ENCODE data around the gene VDR.
A peak's percentile ranks its signal among the peaks of the same experiment; 100 is the strongest.
"Not testable (repeated sequence)": the region's sequence is repeated elsewhere in the genome, so short reads cannot be mapped to it uniquely, and the experiment has no call there.

Gene VDR

DNA sequence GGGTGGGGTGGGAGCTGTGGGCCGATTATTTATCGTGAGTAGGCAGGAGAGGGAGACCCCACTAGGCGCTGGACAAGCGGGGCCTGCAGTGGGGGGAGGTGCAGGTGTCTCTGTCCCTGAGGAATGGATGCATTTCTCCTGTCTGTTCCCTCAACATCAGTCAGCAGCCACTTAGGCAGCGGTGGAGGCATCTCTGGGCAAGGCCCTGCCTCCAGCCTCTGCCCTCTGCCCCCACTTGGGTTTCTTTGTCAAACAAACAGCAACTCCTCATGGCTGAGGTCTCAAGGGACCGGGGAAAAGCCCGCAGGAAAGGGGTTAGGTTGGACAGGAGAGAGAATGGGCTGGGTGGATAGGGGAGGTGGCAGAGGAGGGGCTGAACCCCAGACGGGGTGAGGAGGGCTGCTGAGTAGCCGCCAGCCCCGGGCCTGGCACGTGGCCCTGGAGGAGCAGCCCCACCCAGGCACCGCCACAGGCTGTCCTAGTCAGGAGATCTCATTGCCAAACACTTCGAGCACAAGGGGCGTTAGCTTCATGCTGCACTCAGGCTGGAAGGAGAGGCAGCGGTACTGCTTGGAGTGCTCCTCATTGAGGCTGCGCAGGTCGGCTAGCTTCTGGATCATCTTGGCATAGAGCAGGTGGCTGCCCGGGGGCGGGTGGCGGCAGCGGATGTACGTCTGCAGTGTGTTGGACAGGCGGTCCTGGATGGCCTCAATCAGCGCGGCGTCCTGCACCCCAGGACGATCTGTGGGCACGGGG lies 60.4 kb downstream of the VDR start:
- DNase-seq, result no peak

DNA sequence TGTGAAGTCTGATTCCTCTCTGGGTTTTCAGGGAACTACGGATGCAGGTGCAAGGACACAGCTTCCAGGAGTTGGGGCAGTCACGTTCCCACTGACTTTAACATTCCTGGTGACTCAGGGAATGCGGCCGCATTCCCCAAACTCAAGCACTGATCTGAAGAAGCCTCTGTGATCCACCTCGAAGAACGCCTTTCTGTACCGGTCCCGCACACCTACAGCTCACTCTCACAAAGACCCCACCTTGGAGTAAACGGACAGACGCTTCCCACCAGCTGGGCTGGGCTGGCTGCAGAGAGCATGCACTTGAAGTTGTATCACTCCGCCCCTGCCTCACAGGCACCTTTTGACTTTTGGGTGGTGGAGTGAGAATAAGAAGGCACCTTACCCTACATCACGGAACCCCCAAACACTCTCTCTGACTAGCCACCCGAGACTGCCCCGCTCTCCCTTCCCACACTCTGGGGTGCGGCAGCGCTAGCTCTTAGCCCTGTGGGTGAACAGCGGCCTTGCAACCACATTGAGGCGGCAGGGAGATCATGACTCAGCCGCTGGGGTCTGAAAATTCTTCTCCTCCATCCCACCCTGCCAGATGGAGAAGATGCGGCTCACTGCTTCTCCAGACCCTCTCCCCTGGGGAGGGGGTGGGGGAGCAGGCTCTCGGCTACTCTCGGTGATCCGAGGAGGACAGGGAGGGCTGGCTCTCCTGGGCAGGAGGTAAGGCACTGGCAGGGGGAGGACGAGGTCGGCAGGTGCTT lies 61.4 kb downstream of the VDR start:
- peak; percentile 83 for DNase-seq

DNA sequence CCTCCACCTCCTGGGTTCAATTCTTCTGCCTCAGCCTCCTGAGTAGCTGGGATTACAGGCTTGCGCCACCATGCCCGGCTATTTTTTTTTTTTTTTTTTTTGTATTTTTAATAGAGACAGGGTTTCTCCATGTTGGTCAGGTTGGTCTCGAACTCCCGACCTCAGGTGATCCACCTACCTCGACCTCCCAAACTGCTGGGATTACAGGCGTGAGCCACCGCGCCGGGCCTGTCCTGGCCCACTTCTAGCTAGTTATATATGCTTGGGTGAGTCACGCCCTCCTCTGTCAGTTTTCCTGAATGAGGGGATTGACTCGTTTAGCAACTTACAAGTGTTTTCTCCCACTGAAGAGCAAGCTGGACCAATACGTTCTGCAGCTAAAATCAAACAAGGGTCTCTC lies 62.3 kb downstream of the VDR start:
- DNase-seq, result not testable (repeated sequence)

GRCh38 chr12:47841910-47842309 lies 62.9 kb downstream of the VDR start:
- DNase-seq, result no peak

- no peak for DNase-seq
Measured at GRCh38 chr12:47841501-47841900, 63.3 kb downstream of the VDR start.

DNA sequence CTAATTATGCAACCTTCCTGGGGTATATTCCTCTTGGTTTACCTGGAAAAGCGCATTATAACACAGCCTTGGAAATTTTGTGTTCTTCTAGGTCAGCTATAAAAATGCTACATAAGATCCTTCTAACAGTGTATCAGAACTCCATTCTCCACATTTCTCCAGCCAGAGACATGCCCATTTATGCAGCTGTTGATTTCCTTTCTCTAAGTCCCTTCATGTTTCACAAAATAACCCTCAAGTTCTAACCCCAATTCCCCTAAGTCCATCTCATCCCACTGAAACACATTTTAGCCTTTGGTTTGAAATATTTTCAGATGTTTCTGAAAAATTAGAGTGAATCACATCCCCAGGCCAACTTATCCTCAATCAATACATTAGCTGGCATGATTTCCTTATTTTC lies 64.2 kb downstream of the VDR start:
- no peak for DNase-seq

GRCh38 chr12:47839214-47839876 lies 65.4 kb downstream of the VDR start:
- DNase-seq, result no peak

GRCh38 chr12:47838286-47838931 lies 66.4 kb downstream of the VDR start:
- no peak for DNase-seq

DNA sequence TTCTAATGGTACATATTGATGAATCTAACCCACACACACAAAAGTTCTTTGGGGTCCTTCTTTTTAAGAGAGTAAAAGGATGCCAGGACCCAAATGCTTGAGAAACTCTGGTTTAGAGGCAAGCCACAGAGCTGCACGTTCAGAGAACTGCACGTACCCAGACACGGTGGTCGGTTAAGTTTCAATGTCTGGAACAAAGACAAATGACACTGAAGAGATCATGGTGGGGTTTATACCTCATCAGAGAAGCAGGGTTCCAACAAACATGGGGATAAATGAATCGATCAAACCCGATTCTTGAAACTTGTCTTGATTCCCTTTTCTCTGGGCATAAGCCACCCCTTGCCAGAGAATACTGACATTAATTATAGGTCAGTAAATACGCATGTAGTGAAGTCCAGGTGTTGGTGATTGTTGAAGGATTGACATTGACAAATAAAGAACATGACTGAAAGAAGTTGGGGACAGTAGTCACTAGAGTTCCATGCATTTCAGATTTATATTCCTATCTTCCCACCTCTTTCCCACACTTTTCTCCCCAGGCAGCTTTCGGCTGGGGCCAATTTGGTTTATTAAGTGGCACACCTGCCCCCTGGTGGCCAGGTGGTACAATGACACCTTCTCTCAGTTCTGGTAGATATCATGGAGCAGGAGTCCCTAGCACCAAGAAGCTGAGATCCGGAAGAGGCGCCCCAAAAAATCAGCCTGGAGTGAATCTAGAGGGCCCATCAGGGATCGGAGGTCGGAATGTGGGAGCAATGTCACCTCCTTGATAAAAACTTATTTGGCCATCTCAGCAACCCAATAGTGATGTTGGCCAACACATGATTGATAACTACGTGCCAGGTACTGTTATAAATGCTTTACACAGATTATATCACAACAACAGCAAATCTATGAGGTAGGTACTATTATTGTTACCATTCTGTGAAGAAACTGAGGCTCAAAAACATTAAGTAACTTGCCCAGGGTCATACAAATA lies 67.3 kb downstream of the VDR start:
- DNase-seq, result peak; percentile 75

- no peak for DNase-seq
Measured at GRCh38 chr12:47835831-47836155, 69.0 kb downstream of the VDR start.

DNA sequence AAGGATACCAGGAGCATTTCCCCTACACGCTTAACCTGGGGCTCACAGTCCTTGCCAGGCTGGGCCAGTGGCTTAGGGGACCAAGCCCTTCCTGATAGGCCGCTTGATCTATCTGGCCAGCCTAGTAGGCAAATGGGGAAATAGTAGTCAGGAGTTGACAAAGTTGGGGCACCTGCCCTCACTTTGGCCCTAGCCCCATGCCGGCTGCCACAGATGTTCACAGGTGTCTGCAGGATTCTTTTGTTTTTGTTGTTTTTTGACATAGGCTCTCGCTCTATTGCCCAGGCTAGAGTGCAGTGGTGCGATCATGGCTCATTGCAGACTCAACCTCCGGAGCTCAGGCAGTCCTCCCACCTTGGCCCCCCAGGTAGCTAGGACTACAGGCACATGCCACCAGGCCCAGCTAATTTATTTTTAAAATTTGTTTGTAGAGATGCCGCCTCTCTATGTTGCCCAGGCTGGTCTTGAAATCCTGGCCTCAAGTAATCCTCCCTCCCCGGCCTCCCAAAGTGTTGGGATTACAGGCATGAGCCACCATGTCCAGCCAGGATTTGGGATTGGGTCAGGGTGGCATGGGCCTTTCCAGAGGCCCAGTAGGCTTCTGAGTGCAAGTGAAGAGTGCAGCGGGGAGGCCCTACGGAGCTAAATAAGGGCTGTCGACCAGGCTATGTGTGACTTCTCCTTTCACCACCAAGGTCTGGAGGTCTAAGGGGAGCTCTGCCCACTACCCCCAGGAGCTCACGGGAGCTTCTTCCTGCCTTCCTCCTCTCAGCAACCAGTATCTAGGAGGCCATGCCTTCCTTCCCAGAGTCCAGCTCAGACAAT lies 69.6 kb downstream of the VDR start:
- DNase-seq, result no peak

GRCh38 chr12:47834199-47834903 lies 70.4 kb downstream of the VDR start:
- DNase-seq, result no peak

- DNase-seq, result no peak
Measured at GRCh38 chr12:47833591-47834012, 71.2 kb downstream of the VDR start.

GRCh38 chr12:47832263-47832933 lies 72.4 kb downstream of the VDR start:
- no peak for DNase-seq

GRCh38 chr12:47829584-47829983 lies 75.2 kb downstream of the VDR start:
- DNase-seq, result no peak

DNA sequence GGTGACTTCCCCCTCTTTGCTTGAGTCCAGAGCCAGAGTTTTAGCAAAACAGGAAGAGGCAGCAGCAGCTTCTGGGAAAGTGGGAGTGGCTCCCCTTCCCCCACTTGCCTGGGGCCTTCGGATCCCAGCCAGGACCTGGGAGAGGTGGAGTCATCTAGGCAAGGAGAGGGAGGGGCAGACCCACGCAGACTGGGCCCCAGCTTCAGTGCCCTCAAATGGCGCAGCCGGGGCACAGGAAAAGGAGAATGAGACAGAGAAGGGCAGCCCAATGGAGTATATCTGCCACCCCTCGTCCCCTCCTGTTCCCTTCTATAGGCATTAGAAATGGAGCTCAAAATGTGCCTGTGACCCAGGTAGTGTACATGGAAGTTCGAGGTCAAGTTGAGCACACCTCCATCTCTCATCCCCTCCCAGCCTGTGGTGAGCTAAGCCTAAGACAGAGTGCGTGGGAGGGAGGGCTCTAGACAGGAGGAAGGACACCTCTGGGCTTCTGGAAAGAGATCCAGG lies 75.8 kb downstream of the VDR start:
- no peak for DNase-seq

- DNase-seq, result no peak
Measured at GRCh38 chr12:47828008-47828975, 76.5 kb downstream of the VDR start.

- no peak for DNase-seq
Measured at GRCh38 chr12:47825173-47825639, 79.6 kb downstream of the VDR start.
